ENCODE results near the gene RPL13. TPM values are rescaled to one million over a fixed set of nuclear protein-coding genes. Genes with fewer than 3 reads are reported as not detected.

RPL13 gene
- total RNA-seq, 2 experiments from 2014 or later = 4,971 to 5,051 TPM

DNA sequence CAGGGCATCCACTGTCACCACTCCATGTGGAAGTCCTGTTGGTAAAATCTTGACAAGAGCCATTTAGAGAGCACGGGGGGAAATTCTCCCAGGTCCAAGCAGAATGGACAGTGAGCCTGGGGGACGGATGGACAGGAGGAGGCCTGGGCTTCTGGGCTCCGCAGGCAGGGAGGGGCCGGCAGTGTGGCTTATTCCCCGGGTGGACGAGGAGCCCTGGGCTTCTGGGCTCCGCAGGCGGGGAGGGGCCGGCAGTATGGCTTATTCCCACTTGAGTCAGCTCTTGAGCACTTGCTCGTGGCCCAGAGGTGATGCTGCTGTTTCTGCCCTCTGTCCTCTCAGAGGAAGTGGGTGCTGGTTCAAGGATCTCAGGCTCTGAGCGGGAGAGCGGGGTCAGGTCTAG, 22.2 kb upstream of the RPL13 start:
- ChIA-PET POLR2A (interaction anchor here (1.4 kb wide), 1 partner anchor 10 kb away, joined by 3 read pairs; no protein-coding TSS in a partner anchor), CTCF (interaction anchor here (0.5 kb wide), 1 partner anchor 204 kb away, joined by 4 read pairs; no protein-coding TSS in a partner anchor)
- no peaks in the 10 kb centered on the region for H3K9me3 ChIP-seq (ENCODE audit: control insufficient read depth in 1 of 2, insufficient read depth in 1 of 2, low read length in 2 of 2)
- H3K27me3 Mint-ChIP-seq = no peaks in the 10 kb centered on the region
- no peak overlapping the region for H3K4me3 ChIP-seq (ENCODE audit: low read length)
- peaks cover 45% of the 10 kb centered on the region for H3K36me3 Mint-ChIP-seq (ENCODE audit: low read depth)
- peaks cover 40% of the 10 kb centered on the region for H3K36me3 ChIP-seq (ENCODE audit: insufficient read depth, low read length)
- intact Hi-C loops (cut with DNase I, micrococcal nuclease) = no loop called here
- TF ChIP-seq, protein P1, sequence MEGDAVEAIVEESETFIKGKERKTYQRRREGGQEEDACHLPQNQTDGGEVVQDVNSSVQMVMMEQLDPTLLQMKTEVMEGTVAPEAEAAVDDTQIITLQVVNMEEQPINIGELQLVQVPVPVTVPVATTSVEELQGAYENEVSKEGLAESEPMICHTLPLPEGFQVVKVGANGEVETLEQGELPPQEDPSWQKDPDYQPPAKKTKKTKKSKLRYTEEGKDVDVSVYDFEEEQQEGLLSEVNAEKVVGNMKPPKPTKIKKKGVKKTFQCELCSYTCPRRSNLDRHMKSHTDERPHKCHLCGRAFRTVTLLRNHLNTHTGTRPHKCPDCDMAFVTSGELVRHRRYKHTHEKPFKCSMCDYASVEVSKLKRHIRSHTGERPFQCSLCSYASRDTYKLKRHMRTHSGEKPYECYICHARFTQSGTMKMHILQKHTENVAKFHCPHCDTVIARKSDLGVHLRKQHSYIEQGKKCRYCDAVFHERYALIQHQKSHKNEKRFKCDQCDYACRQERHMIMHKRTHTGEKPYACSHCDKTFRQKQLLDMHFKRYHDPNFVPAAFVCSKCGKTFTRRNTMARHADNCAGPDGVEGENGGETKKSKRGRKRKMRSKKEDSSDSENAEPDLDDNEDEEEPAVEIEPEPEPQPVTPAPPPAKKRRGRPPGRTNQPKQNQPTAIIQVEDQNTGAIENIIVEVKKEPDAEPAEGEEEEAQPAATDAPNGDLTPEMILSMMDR (IDR thresholded peaks at IDR 0.05) = no peak
- no peak overlapping the region for H3K27ac ChIP-seq (ENCODE audit: low read depth in 1 of 2, low read length in 2 of 2)
- no peak overlapping the region for H3K27ac Mint-ChIP-seq
- H3K27me3 ChIP-seq (ENCODE audit: control insufficient read depth in 1 of 2, insufficient read depth in 2 of 2, low read length in 2 of 2) = no peaks in the 10 kb centered on the region
- H3K4me3 Mint-ChIP-seq = no peak overlapping the region
- peaks cover 26% of the 10 kb centered on the region for H3K4me1 Mint-ChIP-seq (ENCODE audit: low read depth)
- ATAC-seq (ENCODE audit: poor library complexity) = no peak
- H3K9me3 Mint-ChIP-seq = no peaks in the 10 kb centered on the region
- H3K4me1 ChIP-seq (ENCODE audit: insufficient read depth, low read length) = peaks cover 33% of the 10 kb centered on the region
- no peak for DNase-seq

DNA sequence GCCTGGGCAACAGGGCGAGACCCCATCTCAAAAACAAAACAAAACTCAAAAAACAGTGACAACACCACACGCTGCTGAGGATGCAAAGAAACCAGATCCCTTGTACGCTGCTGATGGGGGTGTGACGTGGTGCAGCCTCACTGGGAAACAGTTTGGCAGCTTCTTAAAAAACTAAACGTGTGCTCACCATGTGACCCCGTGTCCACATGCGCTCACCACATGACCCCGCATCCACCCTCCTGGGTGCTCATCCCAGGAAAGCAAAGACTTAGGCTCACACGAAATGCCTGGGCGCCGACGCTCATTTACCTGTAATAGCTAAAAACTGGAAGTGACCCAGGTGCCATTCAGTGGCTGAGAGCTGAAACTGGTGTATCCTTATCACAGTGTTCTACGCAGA, 19.9 kb upstream of the RPL13 start:
- no peak overlapping the region for H3K4me3 Mint-ChIP-seq
- H3K27me3 ChIP-seq (ENCODE audit: control insufficient read depth in 1 of 2, insufficient read depth in 2 of 2, low read length in 2 of 2) = no peaks in the 10 kb centered on the region
- peaks cover 4% of the 10 kb centered on the region for H3K4me1 Mint-ChIP-seq (ENCODE audit: low read depth)
- no peaks in the 10 kb centered on the region for H3K9me3 Mint-ChIP-seq
- H3K27ac ChIP-seq (ENCODE audit: low read depth in 1 of 2, low read length in 2 of 2) = no peak overlapping the region
- no peaks in the 10 kb centered on the region for H3K27me3 Mint-ChIP-seq
- ChIA-PET CTCF (no interaction called here), POLR2A (interaction anchor here (1.2 to 1.7 kb wide), 2 partner anchors 9 to 33 kb away, joined by 3 to 5 read pairs; partner anchors contain the start of gene SPG7)
- intact Hi-C loops (cut with DNase I, micrococcal nuclease) = no loop called here
- H3K36me3 ChIP-seq (ENCODE audit: insufficient read depth, low read length) = peaks cover 53% of the 10 kb centered on the region
- H3K36me3 Mint-ChIP-seq (ENCODE audit: low read depth) = peaks cover 34% of the 10 kb centered on the region
- TF ChIP-seq, protein P1 (IDR thresholded peaks at IDR 0.05) = no peak
- no peak overlapping the region for H3K4me3 ChIP-seq (ENCODE audit: low read length)
- ATAC-seq (ENCODE audit: poor library complexity) = no peak
- no peaks in the 10 kb centered on the region for H3K9me3 ChIP-seq (ENCODE audit: control insufficient read depth in 1 of 2, insufficient read depth in 1 of 2, low read length in 2 of 2)
- H3K27ac Mint-ChIP-seq = no peak overlapping the region
- no peak for DNase-seq
- H3K4me1 ChIP-seq (ENCODE audit: insufficient read depth, low read length) = peaks cover 10% of the 10 kb centered on the region

DNA sequence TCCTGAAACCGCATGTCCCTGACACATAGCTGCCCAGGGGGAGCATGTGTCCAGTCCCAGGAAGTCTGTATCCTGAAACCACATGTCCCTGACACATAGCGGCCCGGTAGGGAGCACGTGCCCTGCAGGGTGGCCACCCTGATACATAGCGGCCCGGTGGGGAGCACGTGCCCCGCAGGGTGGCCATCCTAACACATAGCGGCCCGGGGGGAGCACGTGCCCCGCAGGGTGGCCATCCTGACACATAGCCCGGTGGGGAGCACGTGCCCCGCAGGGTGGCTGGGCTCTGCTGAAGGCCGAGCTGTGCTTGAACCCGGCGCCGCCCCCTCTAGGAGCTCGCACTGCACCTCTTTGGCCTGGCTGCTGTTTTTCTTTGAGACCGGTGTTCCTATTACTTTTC, 18.7 kb upstream of the RPL13 start:
- Histone ChIP-seq H3K36me3 (ENCODE audit: insufficient read depth, low read length) (peaks cover 58% of the 10 kb centered on the region), H3K4me3 (ENCODE audit: low read length) (no peak overlapping the region), H3K27ac (ENCODE audit: low read depth in 1 of 2, low read length in 2 of 2) (no peak overlapping the region), H3K9me3 (ENCODE audit: control insufficient read depth in 1 of 2, insufficient read depth in 1 of 2, low read length in 2 of 2) (no peaks in the 10 kb centered on the region), H3K4me1 (ENCODE audit: insufficient read depth, low read length) (peaks cover 3% of the 10 kb centered on the region), H3K27me3 (ENCODE audit: control insufficient read depth in 1 of 2, insufficient read depth in 2 of 2, low read length in 2 of 2) (no peaks in the 10 kb centered on the region)
- CTCF ChIA-PET = no interaction called here
- ATAC-seq (ENCODE audit: poor library complexity) = no peak
- Mint-ChIP-seq H3K27me3 (no peaks in the 10 kb centered on the region), H3K4me1 (ENCODE audit: low read depth) (peaks cover 4% of the 10 kb centered on the region), H3K4me3 (no peak overlapping the region), H3K36me3 (ENCODE audit: low read depth) (peaks cover 39% of the 10 kb centered on the region), H3K9me3 (no peaks in the 10 kb centered on the region), H3K27ac (no peak overlapping the region)
- intact Hi-C loops (cut with DNase I, micrococcal nuclease) = no loop called here
- DNase-seq = no peak
- POLR2A ChIA-PET = no interaction called here
- TF ChIP-seq, protein P1 (IDR thresholded peaks at IDR 0.05) = no peak
